Measurements from ENCODE around the gene DTX1. TPM values are rescaled to one million over a fixed set of nuclear protein-coding genes. Genes with fewer than 3 reads are reported as not detected.

Gene DTX1
- total RNA-seq, 3 donors from 2014 or later (not counting 1 experiment from before 2014, with no cell fraction given): 1.7 to 4.2 (median 4.0) TPM

GRCh38 chr12:113129664-113130456 lies 73.3 kb downstream of the DTX1 start:
- Mint-ChIP-seq H3K4me3 (no peak overlapping the region), H3K36me3 (no peaks in the 10 kb centered on the region), H3K27ac (no peak overlapping the region), H3K27me3 (ENCODE audit: low read depth in 2 of 2) (peaks cover 0 to 9% of the 10 kb centered on the region in 2 donors), H3K4me1 (no peaks in the 10 kb centered on the region), H3K9me3 (no peaks in the 10 kb centered on the region)
- Histone ChIP-seq H3K4me1 (ENCODE audit: control insufficient read depth, insufficient read depth, low read length) (peaks cover 4% of the 10 kb centered on the region), H3K27me3 (ENCODE audit: control insufficient read depth, insufficient read depth, low read length) (no peaks in the 10 kb centered on the region), H3K36me3 (ENCODE audit: control insufficient read depth, insufficient read depth, low read length) (no peaks in the 10 kb centered on the region), H3K9me3 (ENCODE audit: control insufficient read depth, insufficient read depth, low read length) (no peaks in the 10 kb centered on the region), H3K4me3 (ENCODE audit: low read length) (no peak overlapping the region), H3K27ac (ENCODE audit: low read length) (no peak overlapping the region)
- intact Hi-C loops (cut with micrococcal nuclease): no loop called here
- TF ChIP-seq CTCF (IDR thresholded peaks at IDR 0.05): no peak
- WGBS (ENCODE audit: insufficient coverage): 70% methylated on average over 17 of the region's 17 CpGs
- DNase-seq (no peak), ATAC-seq (peak in 1 of 3 donors; percentile 21)

- peak in 1 of 3 donors; percentile 2 for ATAC-seq
- Mint-ChIP-seq H3K9me3 (no peaks in the 10 kb centered on the region), H3K27ac (no peak overlapping the region)
These were observed 74.1 kb downstream of the DTX1 start for GRCh38 chr12:113130457-113131135.

GRCh38 chr12:113131556-113131955 lies 75.0 kb downstream of the DTX1 start:
- no peak overlapping the region for H3K27ac Mint-ChIP-seq
- WGBS (ENCODE audit: insufficient coverage): 73% methylated on average over 1 of the region's 1 CpG
- no peak for TF ChIP-seq CTCF (IDR thresholded peaks at IDR 0.05)

More at GRCh38 chr12:113130457-113131135, 74.1 kb downstream of the DTX1 start:
- Mint-ChIP-seq H3K4me1 (no peaks in the 10 kb centered on the region), H3K36me3 (no peaks in the 10 kb centered on the region), H3K4me3 (no peak overlapping the region), H3K27me3 (ENCODE audit: low read depth in 2 of 2) (peaks cover 0 to 15% of the 10 kb centered on the region in 2 donors)
- H3K4me3 ChIP-seq (ENCODE audit: low read length): no peak overlapping the region
- H3K4me1 ChIP-seq (ENCODE audit: control insufficient read depth, insufficient read depth, low read length): peaks cover 10% of the 10 kb centered on the region
- 69% methylated on average over 14 of the region's 18 CpGs for WGBS (ENCODE audit: insufficient coverage)
- no peaks in the 10 kb centered on the region for H3K9me3 ChIP-seq (ENCODE audit: control insufficient read depth, insufficient read depth, low read length)
- DNase-seq: no peak
- H3K27me3 ChIP-seq (ENCODE audit: control insufficient read depth, insufficient read depth, low read length): peaks cover 5% of the 10 kb centered on the region
- no peak overlapping the region for H3K27ac ChIP-seq (ENCODE audit: low read length)
- TF ChIP-seq CTCF (IDR thresholded peaks at IDR 0.05): no peak
- intact Hi-C loops (cut with micrococcal nuclease): no loop called here
- H3K36me3 ChIP-seq (ENCODE audit: control insufficient read depth, insufficient read depth, low read length): no peaks in the 10 kb centered on the region

More at GRCh38 chr12:113131556-113131955, 75.0 kb downstream of the DTX1 start:
- ATAC-seq (no peak), DNase-seq (no peak)
- no peak overlapping the region for H3K4me3 ChIP-seq (ENCODE audit: low read length)
- no peaks in the 10 kb centered on the region for H3K9me3 ChIP-seq (ENCODE audit: control insufficient read depth, insufficient read depth, low read length)
- peaks cover 16% of the 10 kb centered on the region for H3K4me1 ChIP-seq (ENCODE audit: control insufficient read depth, insufficient read depth, low read length)
- H3K9me3 Mint-ChIP-seq: no peaks in the 10 kb centered on the region
- no peak overlapping the region for H3K27ac ChIP-seq (ENCODE audit: low read length)
- peaks cover 0 to 6% of the 10 kb centered on the region in 2 donors for H3K4me1 Mint-ChIP-seq
- H3K4me3 Mint-ChIP-seq: no peak overlapping the region
- H3K36me3 ChIP-seq (ENCODE audit: control insufficient read depth, insufficient read depth, low read length): no peaks in the 10 kb centered on the region
- no peaks in the 10 kb centered on the region for H3K36me3 Mint-ChIP-seq
- H3K27me3 ChIP-seq (ENCODE audit: control insufficient read depth, insufficient read depth, low read length): peaks cover 5% of the 10 kb centered on the region
- peaks cover 3 to 21% of the 10 kb centered on the region in 2 donors for H3K27me3 Mint-ChIP-seq (ENCODE audit: low read depth in 2 of 2)
- intact Hi-C loops (cut with micrococcal nuclease): no loop called here

Data from natural killer cell (primary cell).